Measurements from ENCODE around the gene DTL.
A peak's percentile ranks its signal among the peaks of the same experiment; 100 is the strongest.

The DTL gene

DNA sequence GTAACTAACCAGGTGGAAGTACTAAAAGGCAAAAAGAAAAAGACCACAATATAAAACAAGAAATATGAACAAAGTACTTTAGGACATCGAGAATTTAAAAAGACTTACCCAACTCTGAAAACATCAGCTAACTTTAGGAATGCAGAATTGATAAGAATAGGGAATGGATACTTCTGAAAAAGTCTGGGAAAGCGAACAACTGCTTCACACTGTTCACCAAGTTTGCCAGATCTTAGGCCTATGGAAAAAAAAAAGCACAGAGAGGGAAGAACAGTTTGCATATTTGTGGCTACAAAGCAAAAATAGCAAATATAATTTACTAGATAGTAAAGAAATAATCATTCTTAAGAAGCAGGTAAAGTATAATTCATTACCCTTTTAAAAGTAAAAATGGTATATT, 14.6 kb upstream of the DTL start:
- TF ChIP-seq FOXM1 (IDR thresholded peaks at IDR 0.05; ENCODE audit: borderline replicate concordance, low read depth) (no peak), NFIC (IDR thresholded peaks at IDR 0.05) (no peak), CEBPB (IDR thresholded peaks at IDR 0.05) (no peak), TCF12 (IDR thresholded peaks at IDR 0.05; ENCODE audit: low read depth) (no peak)

DNA sequence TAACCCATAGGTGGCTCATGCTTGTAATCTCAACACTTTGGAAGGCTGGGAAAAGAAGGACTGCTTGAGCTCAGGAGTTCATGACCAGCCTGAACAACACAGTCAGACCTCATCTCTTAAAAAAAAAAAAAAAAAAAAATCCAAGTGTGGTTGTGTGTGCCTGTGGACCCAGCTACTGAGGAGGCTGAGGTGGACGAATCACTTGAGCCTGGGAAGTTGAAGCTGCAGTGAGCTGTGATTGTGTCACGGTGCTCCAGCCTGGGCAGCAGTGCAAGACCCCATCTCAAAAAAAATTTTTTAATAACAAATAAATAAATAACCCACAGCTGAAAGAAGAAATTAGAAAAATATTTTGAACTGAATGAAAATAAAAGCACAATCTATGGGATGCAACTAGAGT, 14.0 kb upstream of the DTL start:
- TF ChIP-seq TEAD4 (IDR thresholded peaks at IDR 0.05) (no peak), CREB1 (IDR thresholded peaks at IDR 0.05; ENCODE audit: low read depth) (no peak), YY1 (IDR thresholded peaks at IDR 0.05; ENCODE audit: low read depth) (no peak), NFIC (IDR thresholded peaks at IDR 0.05) (no peak), TCF12 (IDR thresholded peaks at IDR 0.05; ENCODE audit: low read depth) (no peak), RAD21 (IDR thresholded peaks at IDR 0.05; ENCODE audit: low read depth) (no peak), TAF1 (IDR thresholded peaks at IDR 0.05; ENCODE audit: low read depth) (no peak), MAX (IDR thresholded peaks at IDR 0.05) (no peak), EP300 (IDR thresholded peaks at IDR 0.05; ENCODE audit: borderline replicate concordance) (no peak), FOXM1 (IDR thresholded peaks at IDR 0.05; ENCODE audit: borderline replicate concordance, low read depth) (no peak), EGR1 (IDR thresholded peaks at IDR 0.05) (no peak), CEBPB (IDR thresholded peaks at IDR 0.05) (no peak), ZBTB7A (IDR thresholded peaks at IDR 0.05; ENCODE audit: low read depth) (no peak)
- TF ChIP-seq, protein P1, sequence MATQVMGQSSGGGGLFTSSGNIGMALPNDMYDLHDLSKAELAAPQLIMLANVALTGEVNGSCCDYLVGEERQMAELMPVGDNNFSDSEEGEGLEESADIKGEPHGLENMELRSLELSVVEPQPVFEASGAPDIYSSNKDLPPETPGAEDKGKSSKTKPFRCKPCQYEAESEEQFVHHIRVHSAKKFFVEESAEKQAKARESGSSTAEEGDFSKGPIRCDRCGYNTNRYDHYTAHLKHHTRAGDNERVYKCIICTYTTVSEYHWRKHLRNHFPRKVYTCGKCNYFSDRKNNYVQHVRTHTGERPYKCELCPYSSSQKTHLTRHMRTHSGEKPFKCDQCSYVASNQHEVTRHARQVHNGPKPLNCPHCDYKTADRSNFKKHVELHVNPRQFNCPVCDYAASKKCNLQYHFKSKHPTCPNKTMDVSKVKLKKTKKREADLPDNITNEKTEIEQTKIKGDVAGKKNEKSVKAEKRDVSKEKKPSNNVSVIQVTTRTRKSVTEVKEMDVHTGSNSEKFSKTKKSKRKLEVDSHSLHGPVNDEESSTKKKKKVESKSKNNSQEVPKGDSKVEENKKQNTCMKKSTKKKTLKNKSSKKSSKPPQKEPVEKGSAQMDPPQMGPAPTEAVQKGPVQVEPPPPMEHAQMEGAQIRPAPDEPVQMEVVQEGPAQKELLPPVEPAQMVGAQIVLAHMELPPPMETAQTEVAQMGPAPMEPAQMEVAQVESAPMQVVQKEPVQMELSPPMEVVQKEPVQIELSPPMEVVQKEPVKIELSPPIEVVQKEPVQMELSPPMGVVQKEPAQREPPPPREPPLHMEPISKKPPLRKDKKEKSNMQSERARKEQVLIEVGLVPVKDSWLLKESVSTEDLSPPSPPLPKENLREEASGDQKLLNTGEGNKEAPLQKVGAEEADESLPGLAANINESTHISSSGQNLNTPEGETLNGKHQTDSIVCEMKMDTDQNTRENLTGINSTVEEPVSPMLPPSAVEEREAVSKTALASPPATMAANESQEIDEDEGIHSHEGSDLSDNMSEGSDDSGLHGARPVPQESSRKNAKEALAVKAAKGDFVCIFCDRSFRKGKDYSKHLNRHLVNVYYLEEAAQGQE (IDR thresholded peaks at IDR 0.05; ENCODE audit: low read depth), result no peak
- TF ChIP-seq, protein P2, sequence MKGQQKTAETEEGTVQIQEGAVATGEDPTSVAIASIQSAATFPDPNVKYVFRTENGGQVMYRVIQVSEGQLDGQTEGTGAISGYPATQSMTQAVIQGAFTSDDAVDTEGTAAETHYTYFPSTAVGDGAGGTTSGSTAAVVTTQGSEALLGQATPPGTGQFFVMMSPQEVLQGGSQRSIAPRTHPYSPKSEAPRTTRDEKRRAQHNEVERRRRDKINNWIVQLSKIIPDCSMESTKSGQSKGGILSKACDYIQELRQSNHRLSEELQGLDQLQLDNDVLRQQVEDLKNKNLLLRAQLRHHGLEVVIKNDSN (IDR thresholded peaks at IDR 0.05), result no peak

DNA sequence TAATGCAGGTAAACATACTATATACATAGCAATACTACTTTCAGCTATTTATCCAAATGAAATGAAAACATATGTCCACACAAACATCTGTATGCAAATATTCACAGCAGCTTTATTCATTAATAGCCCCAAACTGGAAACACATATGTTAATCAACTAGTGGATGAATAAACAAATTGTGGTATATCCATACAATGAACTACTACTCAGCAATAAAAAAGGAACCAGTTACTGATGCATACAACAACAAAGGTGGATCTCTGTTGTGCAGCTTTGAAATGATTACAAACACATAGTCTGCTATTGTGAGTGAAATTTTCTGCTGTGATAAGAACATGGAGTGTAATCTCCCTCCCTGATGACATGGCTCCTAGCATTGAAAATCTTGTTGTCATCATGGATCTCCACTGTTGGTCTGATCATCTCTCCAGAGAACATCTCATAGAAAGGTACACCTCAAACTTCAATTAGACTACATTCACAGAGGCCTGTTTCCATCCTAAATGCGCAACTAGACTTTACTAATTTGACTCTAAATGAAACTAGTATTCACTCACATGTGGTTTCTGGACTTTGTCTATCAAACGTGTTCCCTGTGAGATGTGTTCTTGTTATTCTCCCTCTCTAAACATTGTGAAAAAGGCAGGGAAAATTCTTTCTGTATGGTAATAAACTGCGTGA, 10.9 kb upstream of the DTL start:
- no peak for TF ChIP-seq TEAD4 (IDR thresholded peaks at IDR 0.05)
- TF ChIP-seq MAX (IDR thresholded peaks at IDR 0.05), result no peak
- no peak for TF ChIP-seq FOXM1 (IDR thresholded peaks at IDR 0.05; ENCODE audit: borderline replicate concordance, low read depth)
- TF ChIP-seq, protein P1 (IDR thresholded peaks at IDR 0.05; ENCODE audit: low read depth), result no peak
- TF ChIP-seq ZBTB7A (IDR thresholded peaks at IDR 0.05; ENCODE audit: low read depth), result no peak
- no peak for TF ChIP-seq RAD21 (IDR thresholded peaks at IDR 0.05; ENCODE audit: low read depth)
- TF ChIP-seq NFIC (IDR thresholded peaks at IDR 0.05), result no peak
- TF ChIP-seq YY1 (IDR thresholded peaks at IDR 0.05; ENCODE audit: low read depth), result no peak
- no peak for TF ChIP-seq CREB1 (IDR thresholded peaks at IDR 0.05; ENCODE audit: low read depth)
- TF ChIP-seq TCF12 (IDR thresholded peaks at IDR 0.05; ENCODE audit: low read depth), result no peak
- TF ChIP-seq CEBPB (IDR thresholded peaks at IDR 0.05), result no peak
- no peak for TF ChIP-seq EP300 (IDR thresholded peaks at IDR 0.05; ENCODE audit: borderline replicate concordance)
- TF ChIP-seq, protein P2 (IDR thresholded peaks at IDR 0.05), result no peak
- TF ChIP-seq EGR1 (IDR thresholded peaks at IDR 0.05), result no peak
- TF ChIP-seq TAF1 (IDR thresholded peaks at IDR 0.05; ENCODE audit: low read depth), result no peak

DNA sequence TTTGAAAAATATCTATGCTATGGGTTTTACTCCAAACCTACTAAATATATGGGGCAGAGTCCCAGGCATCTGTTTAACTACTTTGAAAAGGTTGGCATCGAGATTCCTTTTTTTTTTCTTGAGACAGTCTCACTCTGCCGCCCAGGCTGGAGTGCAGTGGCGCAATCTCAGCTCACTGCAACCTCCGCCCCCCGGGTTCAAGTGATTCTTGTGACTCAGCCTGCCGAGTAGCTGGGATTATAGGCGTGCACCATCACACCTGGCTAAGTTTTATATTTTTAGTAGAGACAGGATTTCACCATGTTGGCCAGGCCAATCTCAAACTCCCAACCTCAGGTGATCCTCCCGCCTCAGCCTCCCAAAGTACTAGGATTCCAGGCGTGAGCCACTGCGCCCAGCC, 7.8 kb upstream of the DTL start:
- peak; percentile 78 for TF ChIP-seq CEBPB (IDR thresholded peaks at IDR 0.05)

DNA sequence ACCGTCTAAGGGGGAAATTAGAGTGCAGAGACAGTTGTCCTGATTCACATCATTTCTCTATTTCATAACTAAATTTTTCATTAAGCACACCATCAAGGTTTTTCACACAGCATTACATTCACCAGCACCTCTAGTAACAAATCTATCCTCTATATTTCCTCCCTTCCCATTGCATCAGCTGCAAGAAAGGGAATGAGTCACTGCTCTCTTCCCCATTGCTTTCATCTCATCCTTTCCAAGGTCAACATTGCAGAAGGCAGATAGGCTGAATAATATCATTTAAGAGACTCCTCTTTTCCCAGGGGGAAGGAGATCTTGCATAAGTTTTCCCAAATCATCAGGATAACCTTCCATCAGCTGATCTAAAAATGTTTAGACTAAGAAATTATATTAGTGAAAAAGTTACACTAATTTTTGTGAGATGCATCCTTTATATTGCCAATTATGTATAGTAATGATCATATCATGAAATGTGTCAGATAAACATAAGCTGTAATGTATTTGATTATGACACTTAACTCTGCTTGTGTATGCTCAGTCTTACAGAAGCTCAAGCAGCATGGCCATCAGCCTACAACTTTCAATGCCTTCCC, 4.5 kb upstream of the DTL start:
- TF ChIP-seq, protein P2 (IDR thresholded peaks at IDR 0.05), result no peak
- TF ChIP-seq, protein P1 (IDR thresholded peaks at IDR 0.05; ENCODE audit: low read depth), result no peak
- TF ChIP-seq CEBPB (IDR thresholded peaks at IDR 0.05) (no peak), NFIC (IDR thresholded peaks at IDR 0.05) (no peak)
